Stimulated activated CD4-positive, alpha-beta T cell treated with anti-CD3 and anti-CD28 coated beads, Interleukin-12 subunit alpha, Interleukin-12 subunit beta, amount 100 ng/mL, for 48 hours (primary cell): ENCODE data around the gene NGEF.
"Not testable (repeated sequence)": the region's sequence is repeated elsewhere in the genome, so short reads cannot be mapped to it uniquely, and the experiment has no call there.

Experiments used
- DNase-seq, 3 donors: peaks; one replicate each; pipeline ENCODE4 v3.0.0-alpha.2; 2020; ENCODE audit warnings: low read depth in 2 of 3, low spot score in 1 of 3

NGEF gene

GRCh38 chr2:233023761-233024410, 10.8 kb upstream of the NGEF start:
- DNase-seq: no peak

DNA sequence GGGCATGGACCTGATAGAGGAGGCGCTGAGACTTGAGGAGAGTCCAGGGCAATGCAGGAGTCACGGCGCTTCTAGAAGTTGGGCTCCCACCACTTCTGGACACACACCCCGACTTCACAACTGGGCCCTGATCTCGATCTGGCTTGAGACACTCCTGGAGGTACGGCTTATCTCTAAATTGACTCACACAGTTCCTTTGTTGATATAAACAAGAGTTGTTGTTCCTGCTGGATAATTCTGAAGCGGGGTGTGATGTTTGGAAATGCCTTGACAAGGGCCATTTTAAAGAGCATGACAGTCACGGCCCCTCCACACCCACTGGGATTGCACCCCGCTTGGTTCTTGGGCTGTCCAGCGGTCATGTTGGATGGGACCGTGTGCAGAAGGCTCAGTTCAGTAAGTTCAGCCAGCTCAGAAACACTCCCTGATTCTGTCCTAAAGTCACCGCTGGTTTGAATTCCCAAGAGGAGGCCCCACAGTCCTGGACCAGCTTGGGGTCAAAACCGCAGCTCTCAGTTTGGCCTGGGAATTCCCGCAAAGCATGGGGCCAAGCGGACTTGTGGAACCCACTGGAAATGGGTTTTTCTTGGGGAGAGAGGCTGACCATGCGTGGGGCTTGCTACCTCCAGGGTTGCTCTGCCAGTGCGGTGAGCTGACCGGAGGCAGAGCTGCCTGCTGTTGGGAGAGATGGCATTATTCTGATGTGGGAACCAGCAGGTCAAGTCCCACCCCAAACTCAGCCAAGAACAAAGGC, 10.1 kb upstream of the NGEF start:
- DNase-seq: no peak

DNA sequence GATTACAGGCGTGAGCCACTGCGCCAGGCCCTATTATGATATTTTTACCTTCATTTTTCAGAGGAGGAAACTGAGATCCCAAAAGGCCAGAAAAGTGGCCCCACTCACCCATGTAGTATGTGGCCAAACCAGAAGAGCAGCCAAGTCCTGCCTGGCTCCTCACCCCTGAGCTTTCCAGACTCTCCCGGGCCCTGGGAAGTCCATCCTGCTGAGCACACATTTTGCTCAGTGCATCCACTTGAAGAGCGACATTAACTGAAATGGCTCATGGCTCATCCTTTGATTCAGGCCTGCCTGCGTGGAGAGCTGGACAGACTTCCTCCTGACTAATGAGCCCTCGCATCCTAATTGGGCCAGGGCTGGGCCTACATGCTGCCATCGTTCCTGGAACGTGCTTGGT, 9.5 kb upstream of the NGEF start:
- no peak for DNase-seq

DNA sequence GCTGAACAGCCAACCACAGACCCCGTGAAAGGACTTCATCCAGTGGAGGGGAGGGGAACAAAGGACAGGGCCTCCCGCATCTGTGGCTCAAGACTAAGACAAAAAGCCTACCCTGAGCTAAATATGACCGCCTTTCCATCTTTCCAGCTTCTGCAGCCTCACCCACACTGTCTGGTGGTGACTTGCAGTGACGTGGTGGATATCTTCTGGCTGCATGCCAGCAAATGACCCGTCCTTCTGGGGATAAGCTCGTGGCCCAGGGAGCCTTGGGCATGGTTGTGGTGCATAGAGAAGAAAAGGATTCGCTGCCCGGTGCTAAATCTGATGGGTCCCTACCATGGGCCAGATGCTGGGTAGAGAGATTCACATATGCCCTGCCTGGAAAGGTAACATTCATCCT, 8.7 kb upstream of the NGEF start:
- DNase-seq: no peak

- DNase-seq: no peak
Measured at GRCh38 chr2:233020454-233020853, 7.4 kb upstream of the NGEF start.

DNA sequence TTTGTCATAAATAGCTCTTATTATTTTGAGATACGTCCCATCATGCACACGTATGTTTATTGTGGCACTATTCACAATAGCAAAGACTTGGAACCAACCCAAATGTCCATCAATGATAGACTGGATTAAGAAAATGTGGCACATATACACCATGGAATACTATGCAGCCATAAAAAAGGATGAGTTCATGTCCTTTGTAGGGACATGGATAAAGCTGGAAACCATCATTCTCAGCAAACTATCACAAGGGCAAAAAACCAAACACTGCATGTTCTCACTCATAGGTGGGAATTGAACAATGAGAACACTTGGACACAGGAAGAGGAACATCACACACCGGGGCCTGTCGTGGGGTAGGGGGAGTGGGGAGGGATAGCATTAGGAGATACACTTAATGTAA, 6.6 kb upstream of the NGEF start:
- DNase-seq: not testable (repeated sequence)

- no peak for DNase-seq
Measured at GRCh38 chr2:233017947-233018346, 4.9 kb upstream of the NGEF start.

- no peak for DNase-seq
Measured at GRCh38 chr2:233015019-233015645, 2.1 kb upstream of the NGEF start.

- DNase-seq: no peak
Measured at GRCh38 chr2:233013650-233014049, 594 bp upstream of the NGEF start.

DNA sequence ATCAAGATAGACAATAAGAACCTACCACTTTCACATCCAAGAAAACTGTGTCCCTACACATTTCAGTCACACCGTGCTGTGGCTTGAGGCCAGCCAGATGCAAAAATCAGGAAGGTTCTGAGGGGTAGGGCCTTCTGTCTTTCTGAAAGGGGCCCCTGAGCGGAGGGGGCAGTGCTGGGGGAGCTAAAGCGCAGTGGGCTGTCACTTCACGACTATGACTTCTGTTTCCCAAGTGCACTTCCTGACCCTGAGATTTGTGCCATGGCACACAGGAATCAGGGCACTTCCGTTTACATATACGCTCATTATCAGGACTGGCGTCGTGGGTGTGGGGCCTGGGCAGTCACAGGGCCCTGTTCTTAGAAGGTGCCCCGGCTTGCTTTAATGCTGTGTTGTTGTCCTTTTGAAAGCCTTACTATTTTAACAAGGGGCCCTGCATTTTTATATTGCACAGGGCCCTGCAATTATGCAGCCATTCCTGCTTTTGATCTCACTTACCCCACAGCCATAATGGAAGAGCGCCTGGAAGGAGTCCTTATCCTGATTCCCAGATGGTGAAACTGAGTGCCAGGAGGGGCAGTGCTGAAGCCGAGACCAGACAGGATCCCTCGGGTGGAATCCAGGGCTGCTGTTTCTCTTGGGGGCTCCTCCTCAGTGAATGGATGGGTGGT, 620 bp downstream of the NGEF start:
- DNase-seq: no peak

DNA sequence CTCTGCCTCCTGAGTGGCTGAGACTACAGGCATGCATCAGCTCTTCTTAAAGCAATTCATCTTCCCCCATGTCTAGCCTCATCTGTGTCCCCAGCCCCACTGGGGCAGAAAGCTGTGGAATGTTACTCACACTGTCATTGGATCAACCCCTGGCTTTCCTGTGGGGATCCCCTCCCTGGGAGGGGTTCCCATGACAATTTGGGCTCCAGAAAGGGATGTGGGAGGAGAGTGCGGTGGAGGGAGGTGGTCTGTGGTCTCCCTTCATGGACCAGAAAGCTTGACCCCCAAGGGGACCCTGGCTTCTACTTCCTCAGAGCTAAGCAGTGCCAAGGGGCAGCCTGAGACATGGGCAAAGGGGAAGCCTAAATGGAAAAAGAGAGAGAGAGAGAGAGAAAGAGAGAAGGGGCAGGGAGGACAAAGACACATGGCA, 1.3 kb downstream of the NGEF start:
- no peak for DNase-seq

- no peak for DNase-seq
Measured at GRCh38 chr2:233011268-233011650, 1.8 kb downstream of the NGEF start.

DNA sequence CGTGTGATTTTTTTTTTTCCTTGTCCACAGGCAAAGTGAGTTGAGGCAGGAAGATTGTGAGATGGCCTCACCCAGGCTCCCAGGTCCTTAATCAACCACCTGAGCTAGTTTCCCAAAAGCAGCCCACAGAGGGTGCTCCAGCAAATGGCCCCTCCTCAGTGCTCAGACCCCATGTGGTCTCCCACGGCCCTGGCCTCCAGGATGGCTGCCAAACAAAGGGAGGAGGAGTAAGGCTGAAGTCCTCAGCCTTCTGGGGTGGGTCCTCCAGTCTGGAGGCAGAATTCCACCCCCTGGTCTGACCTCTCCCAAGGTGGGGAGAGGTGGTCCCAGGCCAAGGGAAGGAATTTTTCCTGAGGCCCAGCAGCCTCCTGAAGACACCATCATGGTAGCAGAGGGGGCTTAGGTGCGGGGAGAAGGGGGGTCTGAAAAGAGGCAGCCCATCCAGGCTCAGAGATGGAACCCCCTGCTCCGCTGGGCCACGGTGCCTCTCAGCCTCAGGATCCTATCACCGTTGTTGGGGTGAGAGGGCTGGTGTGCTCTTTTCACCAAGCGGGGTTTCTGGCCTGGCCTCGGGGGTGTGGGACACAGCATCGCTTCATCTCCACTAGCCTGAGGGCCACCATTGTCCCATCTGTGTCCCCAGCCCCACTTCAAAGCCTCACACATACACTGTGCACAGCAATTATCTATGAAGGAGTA, 2.3 kb downstream of the NGEF start:
- DNase-seq: no peak

DNA sequence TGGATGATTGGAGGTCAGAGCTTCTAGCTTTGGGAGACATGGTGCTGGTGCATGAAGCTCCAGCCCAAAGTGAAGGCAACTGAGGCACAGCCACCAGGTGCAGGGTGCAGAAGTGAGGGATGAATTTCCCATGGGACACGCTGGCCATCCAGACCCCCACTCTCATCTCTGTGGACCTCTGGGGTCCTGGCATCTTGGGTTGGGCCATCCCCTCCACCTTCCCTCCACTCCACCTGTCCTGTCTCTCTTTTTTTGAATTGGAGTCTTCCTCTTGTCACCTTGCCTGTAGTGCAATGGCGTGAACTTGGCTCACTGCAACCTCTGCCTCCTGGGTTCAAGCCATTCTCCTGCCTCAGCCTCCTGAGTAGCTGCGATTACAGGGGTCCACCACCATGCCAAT, 3.4 kb downstream of the NGEF start:
- no peak for DNase-seq

GRCh38 chr2:233007739-233008138, 5.3 kb downstream of the NGEF start:
- no peak for DNase-seq

GRCh38 chr2:233007270-233007669, 5.8 kb downstream of the NGEF start:
- DNase-seq: no peak

DNA sequence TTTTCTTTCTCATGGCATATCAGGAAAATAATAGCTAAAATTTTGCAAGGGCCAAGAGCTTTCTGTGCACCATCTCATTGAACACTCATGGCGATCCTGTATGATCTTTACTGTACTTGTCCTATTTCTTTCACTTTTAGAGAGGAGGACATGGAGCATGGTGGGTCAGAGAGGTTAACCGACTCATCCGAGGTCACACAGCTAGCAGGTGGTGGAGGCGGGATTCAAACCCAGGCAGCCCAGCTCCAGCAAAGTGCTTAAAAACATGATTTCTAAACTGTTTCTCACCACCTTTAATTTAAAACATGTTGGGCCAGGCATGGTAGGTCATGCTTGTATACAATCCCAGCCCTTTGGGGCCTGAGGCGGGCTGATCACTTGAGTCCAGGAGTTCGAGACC, 6.4 kb downstream of the NGEF start:
- no peak for DNase-seq

GRCh38 chr2:233005096-233005495, 8.0 kb downstream of the NGEF start:
- DNase-seq: no peak

GRCh38 chr2:233003658-233004555, 9.1 kb downstream of the NGEF start:
- no peak for DNase-seq
